Muscle of back (tissue), 11 donors: ENCODE measurements around the gene ACOT7. TPM values are rescaled to one million over a fixed set of nuclear protein-coding genes. Genes with fewer than 3 reads are reported as not detected.
"Not testable (repeated sequence)": the region's sequence is repeated elsewhere in the genome, so short reads cannot be mapped to it uniquely, and the experiment has no call there.

ENCODE experiments used
- DNase-seq, 3 donors: peaks; one replicate each; pipeline versions ENCODE4 v3.0.0 to v3.0.0-alpha.2; 2013
- polyA plus RNA-seq, 10 donors: library from polyadenylated mRNA; unstranded; fragments of 120-200 nt; gene quantifications; one replicate each; pipeline ENCODE4 v1.2.1, GENCODE V29; 2013; ENCODE audit not compliant: insufficient read length in 10 of 10

ACOT7 gene
- polyA plus RNA-seq, 10 donors = 14.1 to 25.9 (median 17.0) TPM

- DNase-seq = peak in 1 of 3 donors; percentile 50
These were observed 153.4 kb downstream of the ACOT7 start for GRCh38 chr1:6239950-6240768.

GRCh38 chr1:6239213-6239752 lies 154.3 kb downstream of the ACOT7 start:
- DNase-seq = no peak

- DNase-seq = no peak
These were observed 156.5 kb downstream of the ACOT7 start for GRCh38 chr1:6237093-6237492.

- DNase-seq = peak in 1 of 3 donors; percentile 23
These were observed 158.3 kb downstream of the ACOT7 start for GRCh38 chr1:6235296-6235677.

- DNase-seq = peak in 1 of 3 donors; percentile 26
These were observed 158.9 kb downstream of the ACOT7 start for GRCh38 chr1:6234502-6235295.

GRCh38 chr1:6233376-6233775 lies 160.2 kb downstream of the ACOT7 start:
- no peak for DNase-seq

GRCh38 chr1:6225651-6226050 lies 167.9 kb downstream of the ACOT7 start:
- no peak for DNase-seq

- no peak for DNase-seq
These were observed 168.8 kb downstream of the ACOT7 start for GRCh38 chr1:6224718-6225117.

- DNase-seq = no peak
These were observed 169.9 kb downstream of the ACOT7 start for GRCh38 chr1:6223617-6224016.

GRCh38 chr1:6222636-6223035 lies 170.9 kb downstream of the ACOT7 start:
- DNase-seq = peak; percentile 41 to 88 (median 74)

- DNase-seq = no peak
These were observed 172.3 kb downstream of the ACOT7 start for GRCh38 chr1:6221210-6221784.

GRCh38 chr1:6220236-6220635 lies 173.3 kb downstream of the ACOT7 start:
- DNase-seq = no peak

GRCh38 chr1:6219641-6220040 lies 173.9 kb downstream of the ACOT7 start:
- not testable (repeated sequence) for DNase-seq

- DNase-seq = no peak
These were observed 175.0 kb downstream of the ACOT7 start for GRCh38 chr1:6218375-6219164.

Other genes starting within 250 kb of the ACOT7 start
- gene CHD5, start 213.4 kb downstream of the ACOT7 start, polyA plus RNA-seq = under 1 TPM; 0.04 to 0.40 (median 0.21) TPM
- 100 to 1,000 TPM; 567 to 780 (median 631) TPM for gene RPL22, start 194.2 kb downstream of the ACOT7 start, polyA plus RNA-seq
- 10 to 100 TPM; 11.5 to 37.2 (median 15.0) TPM for gene RNF207, start 187.6 kb downstream of the ACOT7 start, polyA plus RNA-seq
- 10 to 100 TPM; 35.9 to 51.9 (median 42.9) TPM for gene ICMT, start 157.8 kb downstream of the ACOT7 start, polyA plus RNA-seq
- not detected for gene HES3, start 149.6 kb downstream of the ACOT7 start, polyA plus RNA-seq
- gene GPR153, start 132.7 kb downstream of the ACOT7 start, polyA plus RNA-seq = 10 to 100 TPM in 9 of 10 donors, 1 to 10 TPM in 1; 9.5 to 26.1 (median 14.6) TPM
- gene HES2, start 26.2 kb upstream of the ACOT7 start, polyA plus RNA-seq = 1 to 10 TPM in 2 of 10 donors, under 1 TPM in 2, not detected in 6; 0.31 to 2.3 (median 0.92) TPM
- 1 to 10 TPM in 7 of 10 donors, under 1 TPM in 3; 0.35 to 5.0 (median 1.3) TPM for gene ESPN, start 31.0 kb upstream of the ACOT7 start, polyA plus RNA-seq
- 10 to 100 TPM in 4 of 10 donors, 1 to 10 TPM in 6; 5.7 to 13.9 (median 9.5) TPM for gene TNFRSF25, start 72.4 kb upstream of the ACOT7 start, polyA plus RNA-seq
- 10 to 100 TPM in 4 of 10 donors, 1 to 10 TPM in 6; 6.9 to 15.1 (median 9.8) TPM for gene PLEKHG5, start 97.9 kb upstream of the ACOT7 start, polyA plus RNA-seq
- 10 to 100 TPM; 11.0 to 23.8 (median 14.6) TPM for gene NOL9, start 160.7 kb upstream of the ACOT7 start, polyA plus RNA-seq
- 1 to 10 TPM; 3.2 to 7.0 (median 5.1) TPM for gene TAS1R1, start 161.5 kb upstream of the ACOT7 start, polyA plus RNA-seq
- 10 to 100 TPM; 13.2 to 24.8 (median 16.2) TPM for gene ZBTB48, start 186.2 kb upstream of the ACOT7 start, polyA plus RNA-seq
- gene KLHL21, start 209.1 kb upstream of the ACOT7 start, polyA plus RNA-seq = 10 to 100 TPM; 25.5 to 42.0 (median 30.0) TPM
- gene PHF13, start 220.0 kb upstream of the ACOT7 start, polyA plus RNA-seq = 10 to 100 TPM; 16.1 to 24.0 (median 18.8) TPM
- gene THAP3, start 231.1 kb upstream of the ACOT7 start, polyA plus RNA-seq = 10 to 100 TPM; 13.2 to 18.0 (median 15.6) TPM